Spleen (tissue), 7 donors: ENCODE measurements around the gene AEBP1.

Experiments
- CTCF ChIP-seq, 11 experiments: fragments of 200-600 bp in 7 of 11; fragments of 450-650 bp in 4 of 11; sonication (generic) in 4 of 11; IDR thresholded peaks in 8 of 11; conservative IDR thresholded peaks in 3 of 11; 1 replicate in 7 of 11; 2 replicates in 4 of 11; pipeline versions ENCODE4 v1.4.0 to v1.8.0; 2016 to 2021; ENCODE audit warnings: antibody characterized with exemption in 11 of 11, inconsistent platforms in 4 of 11, mild to moderate bottlenecking in 1 of 11
- POLR2AphosphoS5 ChIP-seq, 3 donors: sonication (generic); formaldehyde crosslinking; IDR thresholded peaks; one replicate each; pipeline ENCODE4 v1.5.1; 2017; ENCODE audit warnings: antibody characterized with exemption in 3 of 3
- donor health status: DM: no; HTN: no; CAD: no; lungs with moderate emphysema.
- donor health status: DM: no; HTN: no; CAD: no.
- donor health status: DM: no; HTN: no; CAD: no.

GRCh38 chr7:44151956-44152355 is 47.8 kb downstream of the AEBP1 start:
- no peak for TF ChIP-seq POLR2AphosphoS5 (IDR thresholded peaks at IDR 0.05)
- TF ChIP-seq CTCF (IDR thresholded peaks at IDR 0.05 in 8 of 11, conservative IDR thresholded peaks at IDR 0.05 in 3 of 11), result no peak
